Measurements from ENCODE around the gene PLEKHH2.

Gene PLEKHH2

GRCh38 chr2:43812006-43812405 is 174.9 kb downstream of the PLEKHH2 start:
- DNase-seq (ENCODE audit: low read depth): no peak
- H3K4me3 ChIP-seq (ENCODE audit: control insufficient read depth, low read depth, low read length): no peak overlapping the region
- TF ChIP-seq CTCF (IDR thresholded peaks at IDR 0.05; ENCODE audit: control insufficient read depth, insufficient read depth, low read depth, low read length, missing control alignments): no peak

GRCh38 chr2:43812947-43813346 is 175.9 kb downstream of the PLEKHH2 start:
- no peak for DNase-seq (ENCODE audit: low read depth)
- no peak overlapping the region for H3K4me3 ChIP-seq (ENCODE audit: control insufficient read depth, low read depth, low read length)
- TF ChIP-seq CTCF (IDR thresholded peaks at IDR 0.05; ENCODE audit: control insufficient read depth, insufficient read depth, low read depth, low read length, missing control alignments): no peak

GRCh38 chr2:43814711-43815110 is 177.7 kb downstream of the PLEKHH2 start:
- no peak for TF ChIP-seq CTCF (IDR thresholded peaks at IDR 0.05; ENCODE audit: control insufficient read depth, insufficient read depth, low read depth, low read length, missing control alignments)
- H3K4me3 ChIP-seq (ENCODE audit: control insufficient read depth, low read depth, low read length): no peak overlapping the region
- no peak for DNase-seq (ENCODE audit: low read depth)
